Neural progenitor cell (in vitro differentiated cells): Measurements from ENCODE around the gene NSUN5. TPM values are rescaled to one million over a fixed set of nuclear protein-coding genes. Genes with fewer than 3 reads are reported as not detected.
"Not testable (repeated sequence)": the region's sequence is repeated elsewhere in the genome, so short reads cannot be mapped to it uniquely, and the experiment has no call there.

Experiments
- DNase-seq: peaks from one replicate; pipeline ENCODE4 v3.0.0-alpha.2; 2016; ENCODE audit warnings: low spot score
- H2AFZ ChIP-seq: fragments of 200-600 bp; sonication (generic); replicated peaks from 2 replicates; pipeline ENCODE4 v1.6.1; 2016; ENCODE audit warnings: antibody characterized with exemption
- H3F3A ChIP-seq: fragments of 200-600 bp; sonication (generic); 2 replicates; pipeline ENCODE4 v1.6.1; 2016; ENCODE audit warnings: antibody characterized with exemption, low read depth
- H3K27ac ChIP-seq: fragments of 200-600 bp; sonication (generic); 2 replicates; pipeline ENCODE4 v1.5.1; 2016; ENCODE audit warnings: mild to moderate bottlenecking
- H3K27me3 ChIP-seq: fragments of 200-600 bp; sonication (generic); 2 replicates; pipeline ENCODE4 v1.6.1; 2016; ENCODE audit warnings: mild to moderate bottlenecking, moderate library complexity
- H3K36me3 ChIP-seq: fragments of 200-600 bp; sonication (generic); 2 replicates; pipeline ENCODE4 v1.5.1; 2016
- H3K4me1 ChIP-seq: fragments of 200-600 bp; sonication (generic); 2 replicates; pipeline ENCODE4 v1.6.1; 2016; ENCODE audit warnings: mixed run types
- H3K4me2 ChIP-seq: fragments of 200-600 bp; sonication (generic); 2 replicates; pipeline ENCODE4 v1.6.1; 2016
- H3K4me3 ChIP-seq: fragments of 200-600 bp; sonication (generic); 2 replicates; pipeline ENCODE4 v1.5.1; 2016
- H3K79me2 ChIP-seq: fragments of 200-600 bp; sonication (generic); 2 replicates; pipeline ENCODE4 v1.6.1; 2016; ENCODE audit warnings: low read depth
- H3K9ac ChIP-seq: fragments of 200-600 bp; sonication (generic); 2 replicates; pipeline ENCODE4 v1.6.1; 2016
- H3K9me3 ChIP-seq: fragments of 200-600 bp; sonication (generic); 2 replicates; pipeline ENCODE4 v1.5.1; 2016; ENCODE audit warnings: low read depth
- H4K20me1 ChIP-seq: fragments of 200-600 bp; sonication (generic); 2 replicates; pipeline ENCODE4 v1.6.1; 2016; ENCODE audit warnings: low read depth
- H3K27ac Mint-ChIP-seq: 3 replicates; pipeline ENCODE4 v1.8.0; 2021; ENCODE audit warnings: mixed read lengths
- H3K27me3 Mint-ChIP-seq: 2 replicates; pipeline ENCODE4 v1.8.0; 2022; ENCODE audit warnings: low read depth, mild to moderate bottlenecking, inconsistent platforms, moderate library complexity, mixed read lengths; ENCODE audit not compliant: insufficient read depth
- H3K36me3 Mint-ChIP-seq: 3 replicates; pipeline ENCODE4 v1.8.0; 2021; ENCODE audit warnings: mixed read lengths
- H3K4me1 Mint-ChIP-seq: 3 replicates; pipeline ENCODE4 v1.8.0; 2021; ENCODE audit warnings: mixed read lengths
- H3K4me3 Mint-ChIP-seq: 3 replicates; pipeline ENCODE4 v1.8.0; 2021; ENCODE audit warnings: mild to moderate bottlenecking, moderate library complexity, mixed read lengths
- H3K9me3 Mint-ChIP-seq: 3 replicates; pipeline ENCODE4 v1.8.0; 2020; ENCODE audit warnings: mixed read lengths
- CTCF ChIP-seq: fragments of 200-600 bp; sonication (generic); IDR thresholded peaks from 2 replicates; pipeline ENCODE4 v1.5.1; 2017; ENCODE audit warnings: antibody characterized with exemption, mild to moderate bottlenecking
- total RNA-seq: library from RNA; depleted of rRNA; stranded (reverse); fragments of >200 nt; gene quantifications from 2 replicates; pipeline ENCODE4 v1.2.3, GENCODE V29; 2015; ENCODE audit warnings: low replicate concordance

NSUN5 gene
- total RNA-seq, 1 donor from 2014 or later, result 23.3 TPM

- H2AFZ ChIP-seq, result peak overlapping the region; percentile 93
- not testable (repeated sequence) for H3K36me3 ChIP-seq
Observed at GRCh38 chr7:73324081-73324845, 15.6 kb upstream of the NSUN5 start.

GRCh38 chr7:73323434-73324080, 14.9 kb upstream of the NSUN5 start:
- H3K9me3 ChIP-seq, result not testable (repeated sequence)
- H3K27ac Mint-ChIP-seq, result peak overlapping the region; percentile 60

More at GRCh38 chr7:73324081-73324845, 15.6 kb upstream of the NSUN5 start:
- H3K9me3 Mint-ChIP-seq, H3K79me2 ChIP-seq, H3K27me3 ChIP-seq, H3K27ac ChIP-seq, H3K4me3 Mint-ChIP-seq, H3F3A ChIP-seq, H3K4me1 Mint-ChIP-seq, H3K4me1 ChIP-seq, H4K20me1 ChIP-seq, H3K9me3 ChIP-seq, H3K9ac ChIP-seq, H3K27me3 Mint-ChIP-seq, H3K4me3 ChIP-seq, H3K36me3 Mint-ChIP-seq: not testable (repeated sequence)
- peak overlapping the region; percentile 58 for H3K4me2 ChIP-seq
- H3K27ac Mint-ChIP-seq, result peak overlapping the region; percentile 60
- peak; percentile 64 for TF ChIP-seq CTCF
- peak; percentile 85 for DNase-seq

GRCh38 chr7:73320009-73320408, 11.4 kb upstream of the NSUN5 start:
- not testable (repeated sequence) for H3K27me3 ChIP-seq, H3K4me2 ChIP-seq, H3K4me3 Mint-ChIP-seq, H3K4me1 ChIP-seq, H3K4me3 ChIP-seq, H3K9me3 Mint-ChIP-seq, H3K4me1 Mint-ChIP-seq, H3K79me2 ChIP-seq, H3K27ac ChIP-seq, H3F3A ChIP-seq, H3K27ac Mint-ChIP-seq, H4K20me1 ChIP-seq, H3K9ac ChIP-seq, DNase-seq, H3K36me3 ChIP-seq, H3K36me3 Mint-ChIP-seq, H3K9me3 ChIP-seq, H3K27me3 Mint-ChIP-seq
- peak overlapping the region; percentile 72 for H2AFZ ChIP-seq

More at GRCh38 chr7:73323434-73324080, 14.9 kb upstream of the NSUN5 start:
- H3K4me1 ChIP-seq, DNase-seq, H3K9me3 Mint-ChIP-seq, H3K4me3 Mint-ChIP-seq, H3K9ac ChIP-seq, H3K36me3 Mint-ChIP-seq, H3K27ac ChIP-seq, H3K27me3 Mint-ChIP-seq, H4K20me1 ChIP-seq, H3F3A ChIP-seq, H3K4me3 ChIP-seq, H3K36me3 ChIP-seq, H3K4me1 Mint-ChIP-seq, H3K79me2 ChIP-seq, H3K27me3 ChIP-seq: not testable (repeated sequence)
- Histone ChIP-seq H3K4me2 (peak overlapping the region; percentile 58), H2AFZ (peak overlapping the region; percentile 93)

GRCh38 chr7:73319541-73319940, 10.9 kb upstream of the NSUN5 start:
- not testable (repeated sequence) for H3K27ac Mint-ChIP-seq, H3F3A ChIP-seq, DNase-seq, H4K20me1 ChIP-seq, H3K4me2 ChIP-seq, H3K79me2 ChIP-seq, H3K4me3 Mint-ChIP-seq, H3K9ac ChIP-seq, H3K27ac ChIP-seq, H3K36me3 Mint-ChIP-seq, H3K4me3 ChIP-seq, H3K4me1 ChIP-seq, H3K36me3 ChIP-seq, H3K4me1 Mint-ChIP-seq, H3K27me3 ChIP-seq, H3K27me3 Mint-ChIP-seq, H3K9me3 ChIP-seq, H3K9me3 Mint-ChIP-seq
- peak overlapping the region; percentile 72 for H2AFZ ChIP-seq

GRCh38 chr7:73318656-73319204, 10.1 kb upstream of the NSUN5 start:
- not testable (repeated sequence) for H3K27me3 Mint-ChIP-seq, H3K9me3 Mint-ChIP-seq, H3K36me3 ChIP-seq, H3K9ac ChIP-seq, H2AFZ ChIP-seq, H3F3A ChIP-seq, H3K79me2 ChIP-seq, H3K27ac ChIP-seq, H3K4me3 Mint-ChIP-seq, H3K9me3 ChIP-seq, H3K4me2 ChIP-seq, H3K4me1 ChIP-seq, H3K4me3 ChIP-seq, H4K20me1 ChIP-seq, H3K36me3 Mint-ChIP-seq, H3K27me3 ChIP-seq, H3K4me1 Mint-ChIP-seq, H3K27ac Mint-ChIP-seq, DNase-seq
- peak; percentile 11 for TF ChIP-seq CTCF
